Ovary (tissue), 9 donors: ENCODE measurements around the gene QSOX1. TPM values are rescaled to one million over a fixed set of nuclear protein-coding genes. Genes with fewer than 3 reads are reported as not detected.

ENCODE experiments used
- DNase-seq, 5 donors: peaks; one replicate each; pipeline ENCODE4 v3.0.0-alpha.2; 2019 to 2020
- H3K27ac ChIP-seq, 2 donors: fragments of 200-600 bp; one replicate each; pipeline versions ENCODE4 v1.5.1 to v1.8.0; 2019 to 2022
- H3K27me3 ChIP-seq: fragments of 200-600 bp; one replicate; pipeline ENCODE4 v1.8.0; 2022
- H3K36me3 ChIP-seq: fragments of 200-600 bp; sonication (generic); one replicate; pipeline ENCODE4 v1.5.1; 2019
- H3K4me1 ChIP-seq: one replicate; pipeline ENCODE4 v1.8.1; 2013; ENCODE audit warnings: mild to moderate bottlenecking, moderate library complexity; ENCODE audit not compliant: insufficient read depth
- H3K4me3 ChIP-seq: fragments of 200-600 bp; sonication (generic); one replicate; pipeline ENCODE4 v1.5.1; 2017
- H3K9me3 ChIP-seq, 2 donors: fragments of 200-600 bp in 1 of 2; sonication (generic) in 1 of 2; one replicate each; pipeline versions ENCODE4 v1.5.1 to v1.8.1; 2013 to 2019; ENCODE audit warnings: mild to moderate bottlenecking in 1 of 2, moderate library complexity in 1 of 2
- CTCF ChIP-seq, 3 donors: fragments of 450-650 bp in 2 of 3; fragments of 200-600 bp in 1 of 3; IDR thresholded peaks; one replicate each; pipeline versions ENCODE4 v1.5.1 to v1.8.0; 2016 to 2022; ENCODE audit warnings: antibody characterized with exemption in 3 of 3, mild to moderate bottlenecking in 1 of 3
- EP300 ChIP-seq: sonication (generic); formaldehyde crosslinking; IDR thresholded peaks from one replicate; pipeline ENCODE4 v1.6.1; 2017; ENCODE audit warnings: antibody characterized with exemption
- POLR2A ChIP-seq: fragments of 450-650 bp; IDR thresholded peaks from one replicate; pipeline ENCODE4 v1.6.1; 2017; ENCODE audit warnings: antibody characterized with exemption, mild to moderate bottlenecking, moderate library complexity
- WGBS, 3 donors: extraction: QIAGEN DNeasy Blood & Tissue Kit in 1 of 3; methylation state at CpG; one replicate each; pipeline versions ENCODE4 v1.1.5 to v1.1.7; 2013 to 2017; 5-methylcytosine and 5-hydroxymethylcytosine counted together
- intact Hi-C, 4 donors: fragments of 100-400 bp; cut with DNase I; formaldehyde crosslinking; loops; one replicate each; pipeline versions ENCODE4 v1.11.0 to v1.15.1; 2022 to 2023
- polyA plus RNA-seq, 2 donors: library from polyadenylated mRNA; stranded (reverse); fragments of 200-250 nt in 1 of 2; fragments of 350-450 nt in 1 of 2; fragmentation: Illumina TruSeq in 1 of 2; extraction: RNeasy Lipid Tissue Mini Kit (QIAGEN cat#74804) in 1 of 2; gene quantifications; one replicate each; pipeline ENCODE4 v1.2.3, GENCODE V29; 2013 to 2014
- total RNA-seq, 7 donors: library from RNA; depleted of rRNA in 2 of 7; stranded (reverse); fragments of >200 nt in 2 of 7; fragmentation: NEBNext Ultra II Directional in 3 of 7; extraction: Animal tissue kit (Norgen Biotek cat#: 25700) in 3 of 7; gene quantifications; one replicate each; pipeline versions ENCODE4 v1.1.0 to v1.2.4, GENCODE V29; 2016 to 2023
- donor health status: DM: no; HTN: no; CAD: no; lungs with moderate emphysema.
- donor health status: DM: no; HTN: no; CAD: no.
- donor health status: Bipolar disorder and iron deficiency.
- donor health status: DM: yes; HTN: yes; CAD: no.
- donor health status: DM: no; HTN: no; CAD: no.
- donor health status: DM: yes; HTN: yes; CAD: no.

QSOX1 gene
- total and polyA plus RNA-seq, 9 donors: 57.8 to 475 (median 155) TPM

GRCh38 chr1:180193141-180194047 is 38.7 kb downstream of the QSOX1 start:
- H3K36me3 ChIP-seq: no peaks in the 10 kb centered on the region
- no peak overlapping the region for H3K27ac ChIP-seq
- no peaks in the 10 kb centered on the region for H3K27me3 ChIP-seq
- no peaks in the 10 kb centered on the region for H3K4me1 ChIP-seq
- no peaks in the 10 kb centered on the region for H3K9me3 ChIP-seq
- no peak overlapping the region for H3K4me3 ChIP-seq
- DNase-seq: no peak
- no peak for TF ChIP-seq EP300
- TF ChIP-seq CTCF (IDR thresholded peaks at IDR 0.05): no peak
- no peak for TF ChIP-seq POLR2A
- intact Hi-C loops: loop anchor here in 2 of 4 donors (10.0 kb wide), 2 partner anchors 221 to 291 kb away; no protein-coding TSS in a partner anchor
- WGBS, 3 donors: 87 to 91% (median 90%) methylated on average over 18 of the region's 18 CpGs

DNA sequence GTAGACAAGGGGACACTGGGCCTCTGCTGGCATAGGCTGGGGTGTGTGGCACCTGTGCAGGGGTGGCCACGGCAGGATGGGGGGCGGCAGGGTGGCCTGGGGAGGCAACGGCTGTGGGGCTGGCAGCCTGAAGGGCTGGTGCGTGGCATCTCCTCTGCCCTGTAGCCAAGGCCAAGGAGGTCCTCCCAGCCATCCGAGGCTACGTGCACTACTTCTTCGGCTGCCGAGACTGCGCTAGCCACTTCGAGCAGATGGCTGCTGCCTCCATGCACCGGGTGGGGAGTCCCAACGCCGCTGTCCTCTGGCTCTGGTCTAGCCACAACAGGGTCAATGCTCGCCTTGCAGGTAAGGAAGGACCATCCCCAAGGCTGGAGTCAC is 39.4 kb downstream of the QSOX1 start:
- no peak overlapping the region for H3K27ac ChIP-seq
- DNase-seq: no peak
- no peaks in the 10 kb centered on the region for H3K9me3 ChIP-seq
- no peaks in the 10 kb centered on the region for H3K27me3 ChIP-seq
- no peaks in the 10 kb centered on the region for H3K36me3 ChIP-seq
- 90 to 95% (median 93%) methylated on average over 14 of the region's 14 CpGs for WGBS, 3 donors
- no peaks in the 10 kb centered on the region for H3K4me1 ChIP-seq
- intact Hi-C loops: loop anchor here in 2 of 4 donors (10.0 kb wide), 2 partner anchors 221 to 291 kb away; no protein-coding TSS in a partner anchor
- TF ChIP-seq CTCF (IDR thresholded peaks at IDR 0.05) (no peak), POLR2A (no peak), EP300 (no peak)
- H3K4me3 ChIP-seq: no peak overlapping the region

GRCh38 chr1:180194546-180195207 is 40.0 kb downstream of the QSOX1 start:
- intact Hi-C loops: loop anchor here in 2 of 4 donors (10.0 kb wide), 2 partner anchors 220 to 290 kb away; no protein-coding TSS in a partner anchor
- H3K27me3 ChIP-seq: no peaks in the 10 kb centered on the region
- DNase-seq: no peak
- H3K27ac ChIP-seq: no peak overlapping the region
- 70 to 83% (median 75%) methylated on average over 19 of the region's 19 CpGs for WGBS, 3 donors
- H3K4me1 ChIP-seq: no peaks in the 10 kb centered on the region
- H3K36me3 ChIP-seq: no peaks in the 10 kb centered on the region
- TF ChIP-seq EP300 (no peak), CTCF (IDR thresholded peaks at IDR 0.05) (no peak), POLR2A (no peak)
- H3K4me3 ChIP-seq: no peak overlapping the region
- no peaks in the 10 kb centered on the region for H3K9me3 ChIP-seq

DNA sequence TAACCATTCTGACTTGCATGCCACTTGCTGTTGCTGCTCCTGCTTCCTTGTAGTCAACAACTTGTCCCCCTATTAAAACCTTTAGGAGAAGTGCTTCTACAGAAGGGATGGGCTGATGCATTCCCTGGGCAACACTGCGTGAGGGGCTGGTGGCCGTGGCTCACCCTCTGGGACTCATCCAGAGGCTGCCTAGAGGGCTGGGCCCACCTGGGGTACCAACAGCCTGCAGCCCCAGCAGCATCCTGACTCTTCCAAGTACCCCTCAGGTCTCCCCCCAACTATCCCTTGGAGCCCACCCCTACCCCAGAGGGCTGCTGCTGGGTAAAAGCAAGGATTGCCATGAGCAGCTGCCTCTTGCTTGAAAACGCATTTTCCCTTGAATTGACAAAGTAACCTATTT is 40.7 kb downstream of the QSOX1 start:
- WGBS, 3 donors: 88 to 94% (median 92%) methylated on average over 3 of the region's 3 CpGs
- DNase-seq: no peak
- intact Hi-C loops: loop anchor here in 2 of 4 donors (10.0 kb wide), 2 partner anchors 219 to 289 kb away; no protein-coding TSS in a partner anchor
- TF ChIP-seq POLR2A: no peak
- no peak for TF ChIP-seq EP300
- TF ChIP-seq CTCF (IDR thresholded peaks at IDR 0.05): no peak
- H3K27me3 ChIP-seq: no peaks in the 10 kb centered on the region
- H3K9me3 ChIP-seq: no peaks in the 10 kb centered on the region
- H3K36me3 ChIP-seq: no peaks in the 10 kb centered on the region
- H3K4me3 ChIP-seq: no peak overlapping the region
- no peak overlapping the region for H3K27ac ChIP-seq
- no peaks in the 10 kb centered on the region for H3K4me1 ChIP-seq
